ENCODE data around the gene BLOC1S4.
"Not testable (repeated sequence)": the region's sequence is repeated elsewhere in the genome, so short reads cannot be mapped to it uniquely, and the experiment has no call there.

BLOC1S4 gene

DNA sequence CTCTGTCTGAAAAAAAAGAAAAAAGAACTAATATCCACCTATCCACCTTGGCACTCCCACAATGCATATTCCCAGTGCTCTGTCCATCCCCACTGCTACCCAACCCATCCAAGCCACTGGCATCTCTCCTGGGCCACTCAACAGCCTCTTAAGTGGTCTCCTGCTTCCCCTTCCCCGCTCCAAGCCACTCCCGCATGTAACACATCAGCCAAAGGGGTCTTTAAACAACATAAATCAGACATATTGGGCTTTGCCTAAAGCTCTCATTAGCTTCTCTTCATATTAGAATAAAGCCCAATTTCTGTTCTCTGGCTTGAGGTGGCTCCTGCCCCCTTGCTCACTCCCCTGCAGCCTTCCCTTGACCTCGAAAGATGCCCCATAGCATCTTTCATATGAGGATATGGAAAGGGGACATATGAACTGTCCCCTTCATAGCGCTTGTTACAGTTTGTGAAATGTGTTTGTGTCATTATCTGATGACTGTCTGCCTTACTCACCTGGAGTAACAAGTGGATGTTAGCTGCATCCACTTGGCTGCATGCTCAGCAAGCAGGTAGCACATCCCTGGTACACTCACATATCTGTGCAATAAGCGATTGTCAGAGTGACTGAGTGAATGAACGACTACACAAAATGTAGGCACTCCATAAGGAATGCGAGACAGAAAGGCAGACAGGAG is 3.1 kb downstream of the BLOC1S4 start:
- DNase-seq (ENCODE audit: low read depth): no peak

DNA sequence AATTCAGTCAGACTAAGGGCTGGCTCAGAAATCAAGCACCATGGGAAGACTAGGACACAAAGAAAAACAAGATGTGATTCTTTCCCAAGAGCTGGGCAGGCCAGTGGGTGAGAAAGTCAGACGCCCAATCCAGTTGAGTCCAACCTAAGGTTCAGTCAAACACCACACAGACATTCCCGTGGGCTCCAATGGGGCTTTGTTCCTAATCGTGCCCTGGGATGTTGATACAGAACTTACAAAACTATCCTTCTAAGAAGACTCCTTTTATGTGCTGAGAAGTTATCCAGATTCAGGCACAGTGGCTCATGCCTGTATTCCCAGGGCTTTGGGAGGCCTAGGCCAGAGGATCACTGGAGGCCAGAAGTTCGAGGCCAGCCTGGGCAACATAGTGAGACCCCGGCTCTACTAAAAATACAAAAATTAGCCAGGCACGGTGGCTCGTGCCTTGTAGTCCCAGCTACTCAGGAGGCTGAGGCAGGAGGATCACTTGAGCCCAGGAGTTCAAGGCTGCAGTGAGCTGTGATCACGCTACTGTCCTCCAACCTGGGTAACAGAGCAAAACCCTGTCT is 3.7 kb downstream of the BLOC1S4 start:
- no peak for DNase-seq (ENCODE audit: low read depth)

DNA sequence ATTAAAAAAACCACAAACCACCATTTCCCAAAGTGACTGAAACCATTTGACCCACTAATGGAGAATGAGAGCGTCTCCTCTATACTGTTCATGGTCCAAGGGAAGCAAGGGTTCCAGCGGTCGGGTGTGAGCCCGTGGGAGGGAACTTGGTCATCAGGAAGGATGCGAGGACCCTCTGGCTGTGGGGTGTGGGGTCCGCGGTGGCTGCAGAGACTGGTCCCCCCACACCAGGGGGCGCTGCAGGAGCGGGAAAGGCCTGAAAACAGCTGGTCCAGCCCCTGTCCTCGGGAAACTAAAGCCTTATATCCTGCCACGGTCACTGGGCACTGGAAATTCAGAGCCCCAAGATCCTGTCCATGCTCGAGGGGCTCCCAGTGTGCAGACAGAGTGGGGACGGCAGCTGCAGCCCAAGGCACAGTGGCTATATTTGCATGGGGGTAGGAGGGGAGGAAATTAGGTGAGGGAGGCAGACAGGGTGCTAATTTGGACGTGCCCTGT is 4.3 kb downstream of the BLOC1S4 start:
- peak; percentile 56 for DNase-seq (ENCODE audit: low read depth)

DNA sequence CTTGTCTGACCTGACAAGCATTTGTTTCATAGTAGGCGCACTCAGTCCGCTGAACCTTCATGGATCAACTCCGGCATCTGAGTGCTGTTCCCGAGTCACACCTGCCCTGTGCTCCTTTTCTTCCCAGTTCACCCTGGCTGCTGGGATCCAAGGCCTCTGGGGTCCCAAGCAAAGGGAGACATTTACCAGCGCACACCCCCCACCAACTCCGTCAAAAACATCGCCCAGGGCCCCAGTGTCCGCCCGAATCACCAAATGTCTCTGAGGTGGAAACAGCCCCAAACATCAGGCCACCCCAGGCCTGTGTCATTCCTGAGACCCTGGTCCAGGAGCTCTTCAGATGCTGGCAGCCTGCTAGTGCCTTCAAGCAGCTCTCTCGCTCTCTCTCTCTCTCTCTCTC is 5.1 kb downstream of the BLOC1S4 start:
- DNase-seq (ENCODE audit: low read depth): no peak

DNA sequence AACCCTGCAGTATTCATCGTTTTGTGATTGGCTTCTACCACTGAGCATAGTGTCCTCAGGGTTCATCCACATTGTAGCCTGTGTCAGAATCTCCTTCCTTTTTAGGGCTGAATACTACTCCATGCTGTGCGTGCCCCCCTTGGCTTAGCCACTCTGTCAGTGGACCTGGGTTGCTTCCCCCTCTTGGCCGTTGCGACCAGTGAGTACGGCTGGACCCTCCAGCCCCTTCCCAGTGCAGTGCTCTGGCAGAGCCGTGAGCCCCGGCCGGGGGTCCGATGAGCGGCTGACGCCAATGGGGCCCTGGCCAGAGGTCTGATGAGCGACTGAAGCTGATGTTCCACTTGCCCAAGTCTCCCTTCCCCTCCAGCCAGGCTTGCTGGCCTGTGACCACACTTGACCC is 6.9 kb downstream of the BLOC1S4 start:
- no peak for DNase-seq (ENCODE audit: low read depth)

DNA sequence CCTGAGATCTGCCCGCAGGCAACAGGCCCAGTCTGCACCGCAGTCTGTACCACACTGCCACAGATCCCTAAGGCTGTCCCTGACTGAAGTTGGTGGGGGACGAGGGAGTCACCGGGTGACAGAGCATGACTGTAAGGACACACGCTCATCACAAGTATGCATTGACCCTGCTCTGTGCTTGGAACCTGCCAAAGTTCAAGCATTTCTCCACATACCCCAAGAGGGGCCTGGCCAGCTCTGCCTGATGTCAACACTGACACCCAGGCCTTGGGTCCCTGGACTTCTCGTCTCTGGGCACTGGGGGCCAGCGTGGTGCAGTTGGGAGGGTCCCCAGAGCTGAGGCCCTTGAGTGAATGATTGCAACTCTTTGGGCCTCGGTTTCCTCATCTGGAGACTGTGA is 7.9 kb downstream of the BLOC1S4 start:
- DNase-seq (ENCODE audit: low read depth): no peak

DNA sequence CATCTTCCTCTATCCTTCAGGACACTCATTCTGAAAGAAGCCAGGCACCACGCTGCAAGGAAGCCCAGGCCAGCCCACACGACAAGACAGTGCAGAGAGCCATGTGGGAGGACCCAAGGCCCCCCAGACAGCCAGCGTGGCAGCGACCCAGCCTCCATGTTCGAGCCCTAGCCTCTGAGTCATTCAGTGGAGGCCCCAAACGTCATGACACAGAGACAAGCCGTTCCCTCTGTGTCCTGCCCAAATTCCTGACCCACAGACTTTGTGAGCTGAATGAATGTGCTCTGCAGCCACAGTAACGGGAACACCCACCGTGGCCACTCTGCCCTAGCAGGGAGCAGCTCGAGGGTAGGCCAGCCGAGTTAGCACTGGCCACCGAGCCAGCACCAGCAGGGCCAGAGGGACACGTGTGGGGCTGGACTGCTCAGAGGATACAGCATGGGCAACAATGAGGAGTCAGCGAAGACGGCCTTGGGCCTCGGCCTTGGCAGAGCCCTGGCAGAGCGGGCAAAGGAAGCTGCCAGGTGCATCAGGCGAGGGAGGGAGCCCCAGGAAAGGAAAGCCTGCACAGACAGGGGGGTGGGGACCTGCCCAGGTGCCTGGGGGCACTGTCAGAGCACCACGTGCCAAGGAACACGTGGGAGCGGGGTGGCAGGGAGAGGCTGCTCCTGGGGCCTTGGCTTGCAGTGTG is 8.6 kb downstream of the BLOC1S4 start:
- no peak for DNase-seq (ENCODE audit: low read depth)

DNA sequence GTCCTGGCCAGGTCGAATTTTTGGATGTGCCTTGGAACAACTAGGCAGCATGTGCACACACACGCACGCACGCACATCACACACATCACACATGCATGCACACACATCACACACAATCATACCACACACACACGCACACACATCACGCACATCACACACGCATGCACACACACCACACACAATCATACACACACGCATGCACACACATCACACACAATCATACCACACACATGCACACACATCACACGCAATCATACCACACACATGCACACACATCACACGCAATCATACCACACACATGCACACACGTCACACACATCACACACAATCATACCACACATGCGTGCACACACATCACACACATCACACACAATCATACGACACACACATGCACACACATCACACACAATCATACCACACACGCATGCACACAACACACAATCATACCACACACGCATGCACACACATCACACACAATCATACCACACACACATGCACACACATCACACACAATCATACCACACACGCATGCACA is 9.5 kb downstream of the BLOC1S4 start:
- DNase-seq (ENCODE audit: low read depth): not testable (repeated sequence)

DNA sequence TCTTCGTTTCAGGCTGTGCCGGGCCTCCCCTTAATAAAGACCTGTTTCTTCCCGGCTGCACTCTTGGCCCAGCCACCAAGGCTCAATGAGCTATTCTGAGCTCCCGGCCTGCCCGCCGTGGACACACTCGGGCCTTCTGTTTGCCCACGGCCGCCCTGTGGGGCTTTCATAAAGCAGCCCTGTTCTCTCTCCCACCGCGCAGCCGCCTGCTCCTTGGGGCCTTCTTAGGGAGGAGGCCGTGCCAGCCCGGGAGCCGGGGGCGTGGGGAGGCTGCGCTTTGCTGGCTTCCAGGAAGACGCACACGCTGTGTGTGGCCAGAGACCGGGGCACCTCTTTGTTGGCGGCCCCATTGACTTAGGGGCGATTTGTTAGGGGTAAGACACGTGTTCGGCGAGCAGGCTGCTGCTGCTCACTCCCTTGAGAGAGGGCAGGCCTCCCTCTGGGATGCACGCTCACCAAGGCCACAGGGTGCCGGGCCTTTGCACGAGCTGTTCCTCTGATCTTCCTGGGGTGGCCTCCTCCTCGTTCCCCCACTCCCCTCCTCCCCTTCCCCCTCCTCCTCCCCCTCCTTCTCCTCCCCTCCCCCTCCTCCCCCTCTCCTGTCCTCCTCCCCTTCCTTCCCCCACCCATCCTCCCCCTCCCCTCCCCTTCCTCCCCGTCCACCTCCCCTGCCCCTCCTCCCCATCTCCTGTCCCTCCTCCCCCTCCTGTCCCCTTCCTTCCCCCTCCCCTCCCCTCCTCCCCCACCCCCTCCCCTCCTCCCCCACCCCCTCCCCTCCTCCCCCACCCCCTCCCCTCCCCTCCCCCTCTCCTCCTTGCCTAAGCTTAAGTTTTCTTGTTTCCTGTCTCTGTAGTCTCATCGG is 11.3 kb downstream of the BLOC1S4 start:
- peak; percentile 30 for DNase-seq (ENCODE audit: low read depth)

DNA sequence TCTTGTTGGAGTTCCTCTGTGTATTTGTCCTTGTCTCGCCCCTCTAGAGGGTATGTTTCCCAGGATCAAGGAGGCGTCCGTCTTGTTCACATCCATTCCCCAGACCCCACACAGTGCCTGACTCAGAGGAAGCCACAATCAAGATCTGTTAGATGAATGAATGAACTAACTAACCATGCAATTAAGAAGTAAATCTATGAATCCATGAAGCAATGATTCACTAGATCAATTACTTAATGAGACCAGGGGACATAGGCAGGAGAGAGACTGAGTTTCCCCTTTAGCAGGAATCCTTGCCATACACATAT is 11.9 kb downstream of the BLOC1S4 start:
- peak; percentile 35 for DNase-seq (ENCODE audit: low read depth)

DNA sequence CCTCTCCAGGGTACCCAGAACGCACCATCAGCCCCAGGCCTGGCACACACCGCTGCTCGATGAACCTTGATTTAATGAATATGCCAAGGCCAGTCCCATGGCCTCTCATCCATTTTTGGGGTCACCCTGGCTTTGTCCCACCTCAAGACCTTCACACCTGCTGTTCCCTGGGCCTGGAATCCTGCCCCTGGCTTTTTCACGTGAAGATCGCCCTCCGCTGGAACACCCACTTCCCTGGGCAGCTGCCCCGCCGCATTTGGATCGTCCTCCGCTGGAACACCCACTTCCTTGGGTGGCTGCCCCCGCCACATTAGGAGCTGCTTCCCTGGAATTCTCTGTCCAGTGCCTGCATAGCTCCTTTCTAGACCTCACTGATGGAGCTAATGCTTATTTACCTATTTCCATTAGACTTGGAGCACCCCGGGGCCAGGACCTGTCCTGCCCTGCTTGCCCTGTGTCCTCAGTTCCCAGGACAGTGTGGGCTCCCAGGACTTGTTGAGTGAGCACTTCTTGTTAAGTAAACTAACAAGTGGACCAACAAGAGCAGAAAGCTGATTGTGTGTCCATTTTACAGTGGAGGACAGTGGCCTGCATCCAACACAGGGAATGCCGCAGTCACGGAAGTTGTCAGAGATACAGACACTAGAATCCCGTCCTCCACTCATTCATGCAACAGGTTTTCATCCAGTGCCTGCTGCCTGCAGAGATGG is 12.5 kb downstream of the BLOC1S4 start:
- DNase-seq (ENCODE audit: low read depth): no peak

DNA sequence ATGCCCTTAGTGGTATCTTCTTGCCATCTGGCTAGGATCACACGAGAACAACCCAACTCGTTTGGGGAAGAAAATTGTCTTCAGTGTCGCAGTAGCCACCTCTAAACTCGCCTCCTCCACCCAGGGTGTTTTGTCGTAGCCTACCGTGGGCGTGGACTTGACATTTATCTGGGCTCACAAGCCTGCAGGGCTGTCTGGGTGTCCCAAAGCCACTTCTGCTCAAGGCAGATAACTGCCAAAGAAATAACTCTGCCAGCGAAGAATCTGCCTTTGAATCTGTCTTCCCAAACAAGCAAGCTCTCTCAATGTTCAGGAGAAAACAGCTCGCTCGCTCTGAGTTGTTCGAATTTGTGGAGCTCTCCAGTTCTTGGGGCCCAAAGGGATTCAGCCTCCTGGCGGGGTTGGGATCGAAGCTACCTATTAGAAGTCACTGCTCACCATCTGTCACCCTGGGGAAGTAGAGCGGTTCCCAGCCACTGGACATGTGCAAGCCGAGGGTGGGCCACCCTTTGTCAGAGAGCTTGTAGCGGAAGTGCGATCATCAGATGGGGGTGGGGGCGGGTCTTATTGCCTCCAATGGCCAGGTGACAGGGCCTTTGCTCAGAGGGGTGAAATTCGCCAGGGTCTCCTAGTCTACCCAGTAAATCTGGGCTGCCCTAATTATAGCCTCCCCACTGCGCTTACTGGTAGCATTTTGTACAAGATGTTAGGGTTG is 14.8 kb downstream of the BLOC1S4 start:
- no peak for DNase-seq (ENCODE audit: low read depth)

DNA sequence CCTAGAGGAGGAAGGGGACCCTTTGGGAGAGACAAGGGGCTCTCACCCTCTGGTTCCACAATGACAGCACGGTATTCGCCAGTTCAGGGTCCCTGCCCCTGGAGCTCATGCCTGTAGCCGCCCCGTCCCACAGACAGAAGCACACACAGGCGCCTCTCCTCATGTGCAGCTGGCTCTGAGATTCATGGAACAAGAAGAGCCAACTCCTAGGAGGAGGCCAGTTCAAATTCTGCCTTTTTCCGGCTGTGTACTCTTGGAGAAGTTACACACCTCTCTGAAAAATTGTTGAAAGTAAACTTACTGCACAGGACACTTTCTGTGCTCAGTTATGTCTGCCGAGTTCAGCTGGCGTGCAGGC is 15.3 kb downstream of the BLOC1S4 start:
- DNase-seq (ENCODE audit: low read depth): no peak

DNA sequence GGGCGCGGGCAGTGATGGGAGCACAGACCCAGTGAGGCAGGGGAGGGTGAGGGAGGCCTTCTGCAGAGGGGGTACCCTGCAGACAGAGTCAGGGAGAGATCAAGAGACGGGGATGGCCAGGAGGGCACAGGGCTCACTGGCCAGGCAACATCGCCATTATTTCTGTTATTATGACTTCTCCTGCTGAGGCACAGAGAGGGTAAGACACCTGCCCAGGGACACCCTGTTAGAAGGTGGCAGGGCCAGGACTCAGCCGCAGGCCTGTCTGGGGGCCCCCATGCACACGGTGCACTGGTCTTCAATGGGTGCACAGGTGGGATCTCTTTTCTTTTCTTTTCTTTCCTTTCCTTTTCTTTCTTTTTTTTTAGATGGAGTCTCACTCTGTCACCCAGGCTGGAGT is 15.8 kb downstream of the BLOC1S4 start:
- no peak for DNase-seq (ENCODE audit: low read depth)

DNA sequence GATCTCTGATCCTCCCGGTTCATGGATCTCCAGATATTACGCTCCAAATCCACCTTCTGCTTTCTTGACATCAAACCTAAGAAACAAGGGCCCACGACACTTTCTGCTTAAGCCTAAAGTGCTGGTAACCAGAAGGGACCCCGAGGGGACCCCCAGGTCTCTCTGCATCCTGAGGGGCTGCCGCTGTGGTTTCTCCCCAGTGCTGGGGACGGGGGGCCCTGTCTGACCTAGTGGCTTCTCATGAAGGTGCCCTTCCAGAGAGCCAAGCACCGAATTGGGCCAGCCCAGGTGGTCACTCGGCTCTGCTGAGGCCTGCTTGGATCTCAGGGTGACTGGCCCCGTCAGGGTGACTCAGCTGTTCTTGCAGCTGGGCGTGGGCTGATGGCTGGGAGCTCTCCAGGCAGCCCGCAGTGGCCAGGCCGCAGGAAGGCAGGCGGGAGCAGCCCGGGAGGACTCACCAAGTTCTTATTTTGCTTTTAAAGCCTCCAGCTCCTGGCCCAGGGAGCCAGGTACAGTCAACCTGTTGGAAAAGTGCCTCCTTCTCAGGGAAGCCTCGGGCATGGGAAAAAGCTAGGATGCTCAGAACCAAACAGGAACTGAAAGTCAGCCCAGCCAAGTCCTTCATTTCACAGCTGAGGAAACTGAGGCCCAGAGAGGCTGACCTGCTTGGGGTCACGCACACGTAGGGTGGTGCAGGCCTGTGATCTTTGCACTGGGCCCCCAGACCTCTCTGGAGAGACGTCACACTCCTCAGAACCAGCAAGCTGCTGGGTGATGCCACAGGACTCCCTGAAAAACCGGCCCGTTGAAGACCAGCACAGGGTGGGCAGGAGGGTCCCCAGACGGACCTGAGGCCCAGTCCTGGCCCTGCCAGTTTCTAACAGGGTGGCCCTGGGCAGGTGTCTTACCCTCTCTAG is 16.7 kb downstream of the BLOC1S4 start:
- DNase-seq (ENCODE audit: low read depth): peak; percentile 95

DNA sequence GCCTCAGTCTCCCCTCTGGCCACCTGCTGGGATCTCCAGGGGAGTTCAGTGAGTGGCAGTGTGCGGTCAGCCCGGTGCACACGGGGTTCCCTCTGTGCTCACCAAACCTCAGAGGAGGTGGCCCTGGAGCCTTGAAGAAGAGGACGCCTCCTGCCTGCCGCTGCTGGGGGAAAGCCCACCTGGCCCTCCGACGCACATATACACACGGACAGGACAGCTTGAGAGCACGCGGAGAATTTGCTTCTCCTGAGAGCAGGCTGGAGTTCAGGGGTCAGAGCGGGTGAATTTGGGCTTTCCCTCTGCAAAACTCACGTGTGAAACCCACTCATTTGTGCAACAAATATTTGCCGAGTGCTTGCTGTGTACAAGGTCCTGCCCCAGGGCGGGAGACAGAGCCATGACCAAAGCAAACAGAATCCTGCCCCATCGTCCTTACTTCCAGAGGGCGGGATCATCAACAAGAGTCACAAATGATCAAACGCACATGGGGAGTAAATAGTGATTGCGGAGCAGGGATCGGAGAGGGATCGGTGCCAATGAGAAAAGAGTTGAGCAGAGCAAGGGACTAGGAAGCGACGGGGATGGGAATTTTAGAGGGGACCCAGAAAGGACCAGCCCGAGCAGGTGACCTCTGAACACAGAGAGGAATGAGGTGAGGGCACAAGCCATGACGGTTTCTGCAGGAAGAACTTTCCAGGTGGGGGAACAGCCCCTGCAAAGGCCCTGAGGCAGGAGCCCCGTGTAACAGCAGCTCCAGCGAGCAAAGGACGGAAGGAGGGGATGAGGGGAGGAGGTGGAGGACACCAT is 17.6 kb downstream of the BLOC1S4 start:
- no peak for DNase-seq (ENCODE audit: low read depth)

DNA sequence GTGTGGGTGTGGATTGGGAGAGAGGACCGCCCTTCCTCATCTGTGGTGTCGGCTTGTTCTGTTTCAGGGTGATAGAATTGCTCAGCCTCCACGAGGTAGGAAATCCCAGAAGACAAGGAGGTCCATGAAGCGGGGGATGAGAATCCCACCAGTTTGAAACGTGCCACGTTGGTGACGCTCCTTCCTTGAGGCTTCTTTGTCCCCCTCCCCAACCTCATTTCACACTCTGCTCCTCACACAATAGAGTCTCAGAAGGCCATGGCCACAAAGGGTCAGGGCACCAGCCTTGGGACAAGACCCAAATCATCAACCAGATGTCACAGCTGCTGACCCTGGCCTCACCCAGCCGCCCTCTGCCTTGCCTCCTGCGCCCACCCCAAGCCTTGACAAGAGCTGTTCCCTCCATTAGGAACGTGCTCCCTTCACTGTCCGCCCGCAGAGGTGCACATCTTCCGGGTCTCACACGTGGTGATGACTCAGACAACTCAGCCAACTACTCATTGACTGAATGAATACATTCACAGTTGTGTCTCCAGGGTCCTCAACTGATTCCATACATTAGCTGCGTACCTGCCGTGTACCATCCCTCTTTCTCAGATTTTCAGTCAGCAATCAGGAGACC is 18.3 kb downstream of the BLOC1S4 start:
- DNase-seq (ENCODE audit: low read depth): no peak

DNA sequence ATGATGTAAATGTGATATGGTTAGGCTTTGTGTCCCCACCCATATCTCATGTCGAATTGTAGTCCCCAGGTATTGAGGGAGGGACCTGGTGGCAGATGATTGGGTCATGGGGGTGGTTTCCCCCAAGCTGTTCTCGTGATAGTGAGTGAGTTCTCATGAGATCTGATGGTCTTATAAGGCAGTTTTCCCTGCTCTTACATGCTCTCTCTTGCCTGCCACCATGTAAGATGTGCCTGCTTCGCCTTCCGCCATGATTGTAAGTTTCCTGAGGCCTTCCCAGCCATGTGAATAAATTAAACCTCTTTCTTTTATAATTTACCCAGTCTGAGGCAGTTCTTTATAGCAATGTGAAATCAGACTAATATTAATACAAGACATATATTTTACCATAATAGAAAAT is 23.9 kb downstream of the BLOC1S4 start:
- no peak for DNase-seq (ENCODE audit: low read depth)

DNA sequence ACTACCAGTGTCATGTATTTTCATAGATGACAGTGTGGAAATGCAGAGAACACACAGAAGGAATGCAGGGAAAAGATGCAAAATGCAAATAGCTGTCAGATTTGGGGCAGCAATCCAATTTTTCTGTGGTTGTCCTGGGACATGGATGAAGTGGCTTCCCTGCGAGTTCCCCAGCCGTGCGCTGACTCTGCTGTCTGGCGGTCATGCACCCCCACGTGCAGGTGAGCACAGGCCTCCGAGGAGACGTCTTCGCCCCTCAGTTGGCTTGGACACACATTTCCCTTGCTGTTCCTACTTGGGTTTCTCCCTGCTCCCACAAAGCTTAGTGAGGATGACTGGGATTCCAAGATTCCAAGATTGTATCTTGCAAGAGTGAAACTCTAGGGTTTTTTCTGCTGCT is 24.4 kb downstream of the BLOC1S4 start:
- no peak for DNase-seq (ENCODE audit: low read depth)
